GM19043 (cell line): Measurements from ENCODE around the gene MPP3.
"Not testable (repeated sequence)": the region's sequence is repeated elsewhere in the genome, so short reads cannot be mapped to it uniquely, and the experiment has no call there.

ENCODE experiments used
- ATAC-seq: cut with Tn5 transposase; IDR thresholded peaks from one replicate; pipeline ENCODE4 v1.9.1; 2021; ENCODE audit warnings: low read depth; ENCODE audit not compliant: unreplicated experiment

The MPP3 gene

DNA sequence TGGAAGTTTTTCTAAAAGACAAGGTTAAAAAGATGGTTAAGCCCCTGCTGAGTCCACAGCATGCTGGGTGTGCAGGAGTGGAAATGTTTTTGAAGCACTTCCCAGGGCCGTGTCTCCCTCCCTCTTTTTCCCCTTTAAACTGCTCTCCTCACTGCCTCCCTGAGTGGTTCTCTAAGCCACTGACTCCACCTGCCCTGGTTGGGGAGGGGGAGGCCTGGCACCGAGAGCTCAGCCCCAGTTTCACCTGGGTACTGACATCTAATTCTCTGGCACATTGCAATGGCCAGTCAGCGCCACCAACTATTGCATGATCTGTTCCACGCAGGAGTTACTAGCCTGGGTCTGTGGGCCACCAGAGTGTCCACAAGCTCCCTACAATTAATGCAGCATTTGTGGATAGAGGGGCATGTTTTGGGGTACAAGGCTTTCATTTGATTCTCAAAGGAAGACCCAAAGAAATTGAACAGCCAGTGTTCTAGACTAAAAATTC lies 22.7 kb downstream of the MPP3 start:
- no peak for ATAC-seq

DNA sequence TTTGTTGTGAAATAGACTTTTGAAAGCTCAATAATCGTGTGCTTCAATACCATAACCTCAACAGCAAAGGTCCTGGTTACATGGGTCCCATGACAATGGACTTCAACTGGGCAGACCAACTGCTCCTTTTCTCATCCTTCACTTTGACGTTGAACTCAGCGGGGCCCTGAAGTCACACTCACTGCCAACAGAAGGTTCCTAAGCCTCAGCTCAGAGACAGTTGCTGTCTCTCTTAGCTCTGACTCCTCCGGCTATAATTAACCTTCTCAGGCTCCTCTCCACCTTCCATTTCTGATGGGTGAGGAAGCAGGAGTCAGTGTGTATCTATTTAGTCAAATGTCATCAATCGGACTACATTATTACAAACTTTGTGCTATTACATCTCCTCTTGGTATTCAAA lies 23.8 kb downstream of the MPP3 start:
- no peak for ATAC-seq

DNA sequence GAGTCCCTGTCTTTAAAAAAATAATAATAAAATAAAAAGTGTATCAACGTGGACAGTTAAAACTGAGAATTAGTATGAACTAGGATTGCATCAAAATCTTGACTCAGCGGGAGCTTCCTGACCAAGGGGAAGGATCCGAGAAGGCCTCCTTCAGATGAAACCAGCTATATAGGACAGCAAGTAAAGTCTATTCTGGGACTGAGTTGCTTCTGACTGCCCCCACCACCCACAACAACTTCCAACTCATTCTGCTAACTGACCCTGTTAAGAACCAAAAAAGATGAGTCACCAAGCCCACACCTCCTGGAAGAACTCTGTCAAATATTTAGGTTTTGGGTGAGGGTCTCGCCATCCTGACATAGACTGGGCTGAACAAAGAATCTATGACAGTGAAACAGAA lies 24.9 kb downstream of the MPP3 start:
- ATAC-seq = no peak

DNA sequence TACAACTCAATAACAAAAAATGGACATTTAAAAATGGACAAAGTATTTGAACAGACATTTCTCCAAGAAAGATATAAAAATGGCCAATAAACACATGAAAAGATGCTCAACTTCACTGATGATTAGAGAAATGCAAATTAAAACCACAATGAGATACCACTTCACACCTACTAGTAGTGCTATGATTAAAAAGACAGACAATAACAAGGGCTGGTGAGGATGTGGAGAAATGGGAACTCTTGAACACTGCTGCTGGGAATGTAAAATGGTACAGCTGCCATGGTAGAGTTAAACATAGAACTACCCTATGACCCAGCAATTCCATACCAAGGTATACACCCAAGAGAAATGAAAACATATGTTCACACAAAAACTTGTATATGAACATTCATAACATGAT lies 27.8 kb downstream of the MPP3 start:
- no peak for ATAC-seq

DNA sequence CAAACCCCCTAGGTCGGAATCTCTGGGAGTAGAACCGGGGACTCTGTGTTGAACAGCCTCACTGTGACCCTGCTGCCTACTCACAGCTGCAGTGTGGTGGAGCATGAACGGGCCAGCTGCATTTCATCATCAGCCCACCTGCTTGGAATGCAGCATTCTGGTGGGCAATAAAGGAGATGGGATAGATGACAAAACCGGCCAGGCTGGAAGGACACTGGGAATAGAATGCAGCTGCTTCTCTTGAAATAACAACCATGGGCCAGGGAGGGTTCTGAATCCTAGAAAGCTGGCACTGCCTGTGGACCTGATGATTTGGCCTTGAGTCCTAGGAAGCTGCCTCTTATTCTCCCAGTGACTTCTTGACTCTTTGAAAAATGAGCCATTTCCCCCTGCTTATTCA lies 29.2 kb downstream of the MPP3 start:
- ATAC-seq = no peak

DNA sequence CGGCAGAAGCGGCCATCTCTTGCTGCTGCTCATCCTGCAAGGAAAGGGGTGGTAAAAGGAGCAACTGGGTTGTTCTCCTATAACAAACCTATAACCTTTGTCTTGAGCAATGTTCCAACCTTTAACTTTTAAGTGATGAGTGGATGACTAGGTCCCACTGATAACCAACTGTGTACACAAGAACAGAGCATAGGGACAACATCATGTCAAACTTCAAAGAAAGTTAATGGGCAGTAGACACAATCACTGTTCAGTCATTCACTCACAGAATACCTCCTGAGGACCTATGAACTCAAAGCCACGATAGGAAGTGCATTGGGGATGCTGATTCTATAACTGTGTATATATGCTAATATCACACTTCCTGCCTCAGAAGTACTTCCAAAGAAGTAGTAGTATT lies 31.1 kb downstream of the MPP3 start:
- no peak for ATAC-seq

DNA sequence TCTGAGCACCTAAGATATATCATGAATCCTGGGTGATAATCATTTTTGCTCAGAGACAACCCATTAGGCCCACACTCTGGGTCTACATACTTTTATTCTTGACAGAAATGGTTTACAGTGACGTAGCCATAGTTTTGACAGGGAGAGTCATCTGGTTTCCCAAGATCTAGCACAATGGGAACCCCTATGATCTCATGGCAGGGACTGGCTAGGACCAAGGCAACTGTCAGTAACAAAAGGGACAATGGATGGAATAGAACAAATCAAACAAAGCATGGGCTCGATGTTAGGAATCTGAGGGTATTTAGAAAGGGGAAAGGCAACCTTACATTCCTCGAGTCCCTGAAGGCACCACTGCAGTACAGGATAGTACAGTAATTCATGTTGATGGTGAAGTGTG lies 32.2 kb downstream of the MPP3 start:
- ATAC-seq = no peak

DNA sequence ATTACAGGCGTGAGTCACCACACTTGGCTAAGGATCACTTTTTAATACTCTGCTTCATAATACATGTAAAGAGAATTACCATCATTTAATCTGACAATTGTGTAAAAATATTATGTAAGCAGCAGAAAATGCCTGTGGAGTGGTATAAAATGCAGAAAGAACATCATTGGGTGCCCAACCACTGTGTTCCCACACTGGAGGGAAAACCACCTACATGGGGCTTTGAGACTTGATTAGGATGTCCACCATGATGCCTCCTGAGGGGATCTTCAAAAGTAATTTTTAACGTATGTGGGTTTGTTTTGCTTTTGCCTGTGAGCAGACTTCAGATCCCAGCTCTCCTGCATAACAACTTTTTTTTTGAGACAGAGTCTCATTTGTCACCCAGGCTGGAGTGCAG lies 33.9 kb downstream of the MPP3 start:
- no peak for ATAC-seq

DNA sequence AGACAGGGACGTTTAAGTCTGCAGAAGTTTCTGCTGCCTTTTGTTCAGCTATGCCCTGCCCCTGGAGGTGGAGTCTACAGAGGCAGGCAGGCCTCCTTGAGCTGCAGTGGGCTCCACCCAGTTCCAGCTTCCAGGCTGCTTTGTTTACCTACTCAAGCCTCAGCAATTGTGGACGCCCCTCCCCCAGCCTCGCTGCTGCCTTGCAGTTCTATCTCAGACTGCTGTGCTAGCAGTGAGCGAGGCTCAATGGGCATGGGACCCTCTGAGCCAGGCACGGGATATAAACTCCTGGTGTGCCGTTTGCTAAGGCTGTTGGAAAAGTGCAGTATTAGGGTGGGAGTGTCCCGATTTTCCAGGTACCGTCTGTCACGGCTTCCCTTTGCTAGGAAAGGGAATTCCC lies 34.9 kb downstream of the MPP3 start:
- ATAC-seq = not testable (repeated sequence)

DNA sequence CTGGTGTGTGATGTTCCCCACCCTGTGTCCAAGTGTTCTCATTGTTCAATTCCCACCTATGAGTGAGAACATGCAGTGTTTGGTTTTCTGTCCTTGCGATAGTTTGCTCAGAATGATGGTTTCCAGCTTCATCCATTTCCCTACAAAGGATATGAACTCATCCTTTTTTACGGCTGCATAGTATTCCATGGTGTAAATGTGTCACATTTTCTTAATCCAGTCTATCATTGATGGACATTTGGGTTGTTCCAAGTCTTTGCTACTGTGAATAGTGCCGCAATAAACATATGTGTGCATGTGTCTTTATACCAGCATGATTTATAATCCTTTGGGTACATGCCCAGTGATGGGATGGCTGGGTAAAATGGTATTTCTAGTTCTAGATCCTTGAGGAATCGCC lies 40.3 kb downstream of the MPP3 start:
- not testable (repeated sequence) for ATAC-seq

DNA sequence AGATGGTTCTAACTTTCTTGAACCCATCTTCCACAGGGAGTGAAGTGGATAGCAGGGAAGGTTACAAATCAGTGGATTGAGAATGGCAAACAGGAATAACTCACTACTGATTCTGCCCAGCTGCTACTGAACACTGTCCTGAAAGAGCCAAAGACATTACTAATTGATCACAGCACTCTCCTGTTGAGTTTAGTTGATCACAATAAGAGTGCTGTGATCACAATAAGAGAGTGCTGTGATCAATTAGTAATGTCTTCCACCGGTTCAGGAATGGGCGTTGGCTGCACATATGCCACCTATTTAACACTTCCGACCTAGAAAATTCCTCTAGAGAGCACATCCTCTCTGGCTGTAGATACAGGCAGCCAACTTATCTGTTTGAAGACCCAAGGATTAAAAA lies 41.4 kb downstream of the MPP3 start:
- ATAC-seq = no peak

DNA sequence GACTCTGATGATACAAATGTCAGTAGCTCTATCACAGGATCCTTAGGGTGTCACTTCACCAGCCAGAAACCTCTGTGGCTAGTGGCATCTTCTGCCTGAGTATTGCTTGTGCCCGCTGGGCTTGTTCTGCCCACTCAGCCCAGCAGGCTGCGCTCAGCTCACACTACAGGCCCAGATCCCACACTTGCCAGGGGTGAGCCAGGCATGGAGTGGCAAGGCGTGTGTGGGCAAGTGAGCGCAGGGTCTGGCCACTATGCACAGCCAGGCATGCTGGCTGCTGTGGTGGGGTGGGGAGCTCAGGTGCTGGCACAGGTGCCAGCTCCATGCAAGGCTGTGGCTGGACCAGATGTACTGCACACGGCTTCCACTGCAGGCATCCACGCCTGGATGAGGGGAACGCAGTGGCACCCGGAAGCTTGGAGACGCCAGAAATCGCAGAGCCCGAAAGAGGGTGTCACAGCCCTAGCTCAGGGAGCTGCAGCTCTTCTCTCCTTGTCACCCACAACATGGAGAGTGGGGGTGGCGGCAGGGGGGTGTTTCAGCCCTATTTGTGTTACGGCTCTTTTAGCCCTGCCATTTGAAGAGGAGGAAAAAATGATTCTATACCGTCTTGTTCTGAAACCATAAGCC lies 42.5 kb downstream of the MPP3 start:
- no peak for ATAC-seq

DNA sequence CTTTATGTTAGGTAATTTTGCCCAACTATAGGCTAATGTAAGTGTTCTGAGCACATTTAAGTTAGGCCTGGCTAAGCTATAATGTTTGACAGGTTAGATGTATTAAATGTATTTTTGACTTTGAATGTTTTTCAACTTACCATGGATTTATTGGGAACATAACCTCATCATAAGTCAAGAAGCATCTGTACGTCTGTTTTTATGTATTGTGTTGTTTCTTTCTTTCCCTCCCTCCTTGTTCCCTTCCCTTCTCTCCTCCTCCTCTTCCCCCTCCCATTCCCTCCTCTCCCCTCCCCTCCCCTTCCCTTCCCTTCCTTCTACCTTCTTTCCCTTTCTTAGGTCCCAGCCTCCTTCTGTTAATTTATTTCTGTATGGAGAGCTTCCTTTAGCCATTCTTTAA lies 43.5 kb downstream of the MPP3 start:
- ATAC-seq = no peak

DNA sequence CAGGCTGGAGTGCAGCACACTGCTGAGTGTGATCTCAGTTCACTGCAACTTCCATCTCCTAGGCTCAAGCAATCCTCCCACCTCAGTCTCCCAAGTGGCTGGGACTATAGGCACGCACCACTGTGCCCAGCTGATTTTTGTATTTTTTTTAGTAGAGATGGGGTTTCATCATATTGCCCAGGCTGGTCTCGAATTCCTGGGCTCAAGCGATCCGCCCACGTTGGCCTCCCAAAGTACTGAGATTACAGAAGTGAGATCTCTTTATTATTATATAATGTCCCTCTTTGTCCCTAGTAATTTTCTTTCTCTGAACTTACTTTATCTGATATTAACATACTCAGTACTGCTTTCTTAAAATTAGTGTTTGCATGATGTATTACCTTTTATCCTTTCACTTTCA lies 44.4 kb downstream of the MPP3 start:
- ATAC-seq = no peak

DNA sequence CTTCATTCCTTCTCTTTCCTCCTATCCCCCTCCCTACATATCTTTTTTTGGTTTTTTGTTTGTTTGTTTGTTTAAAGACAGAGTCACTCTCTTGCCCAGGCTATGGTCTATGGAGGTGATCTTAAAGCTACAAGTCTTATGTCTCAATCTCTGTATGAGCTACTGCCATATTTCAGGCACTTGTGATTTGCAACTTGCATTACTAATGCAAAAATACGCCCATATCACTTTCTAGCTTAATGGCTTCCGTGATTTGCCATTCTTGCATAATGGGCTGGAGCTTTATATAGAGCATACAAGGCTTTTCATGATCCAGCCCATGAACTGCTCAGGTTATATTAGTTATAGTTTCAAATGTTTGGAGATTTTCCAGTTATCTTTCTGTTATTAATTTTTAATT lies 45.2 kb downstream of the MPP3 start:
- no peak for ATAC-seq

DNA sequence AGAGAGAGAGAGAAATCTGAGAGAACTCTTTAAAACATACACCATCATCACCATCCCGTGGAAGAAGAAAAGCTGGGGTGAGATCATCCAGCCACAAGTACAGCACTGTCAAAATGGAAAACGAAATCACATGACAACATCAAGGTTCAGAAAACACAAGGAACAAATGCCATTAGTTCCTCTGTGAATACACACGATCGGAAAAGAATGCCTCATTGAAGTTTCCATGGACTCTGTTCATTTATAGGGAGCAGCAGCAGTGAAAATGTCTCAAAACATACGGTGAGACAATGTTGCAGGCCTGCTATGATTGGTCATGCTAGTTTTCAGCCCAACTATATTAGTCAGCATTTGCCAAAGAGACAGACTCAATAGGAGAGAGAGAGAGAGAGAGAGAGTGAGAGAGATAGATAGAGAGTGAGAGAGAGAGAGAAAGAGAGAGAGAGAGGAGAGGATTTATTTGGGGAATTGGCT lies 48.3 kb downstream of the MPP3 start:
- ATAC-seq = no peak

DNA sequence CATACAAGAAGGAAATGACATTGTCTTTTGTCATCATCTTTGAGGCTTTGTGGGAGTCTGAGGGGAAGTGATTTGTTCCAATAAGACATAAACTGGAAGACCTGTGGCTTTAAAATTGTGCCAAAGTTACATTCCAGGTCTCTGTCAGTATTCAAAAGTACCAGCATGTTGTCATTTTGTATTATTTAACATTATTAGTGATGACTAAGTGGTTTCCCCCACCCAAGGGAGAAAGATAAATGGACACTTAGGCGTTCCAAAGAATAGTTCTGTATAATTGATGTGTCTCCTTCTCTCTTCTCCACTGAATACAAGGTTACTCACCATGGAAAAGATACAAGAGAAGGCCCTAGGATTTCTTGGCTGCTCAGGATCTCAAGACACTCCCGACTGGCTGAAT lies 48.9 kb downstream of the MPP3 start:
- no peak for ATAC-seq

DNA sequence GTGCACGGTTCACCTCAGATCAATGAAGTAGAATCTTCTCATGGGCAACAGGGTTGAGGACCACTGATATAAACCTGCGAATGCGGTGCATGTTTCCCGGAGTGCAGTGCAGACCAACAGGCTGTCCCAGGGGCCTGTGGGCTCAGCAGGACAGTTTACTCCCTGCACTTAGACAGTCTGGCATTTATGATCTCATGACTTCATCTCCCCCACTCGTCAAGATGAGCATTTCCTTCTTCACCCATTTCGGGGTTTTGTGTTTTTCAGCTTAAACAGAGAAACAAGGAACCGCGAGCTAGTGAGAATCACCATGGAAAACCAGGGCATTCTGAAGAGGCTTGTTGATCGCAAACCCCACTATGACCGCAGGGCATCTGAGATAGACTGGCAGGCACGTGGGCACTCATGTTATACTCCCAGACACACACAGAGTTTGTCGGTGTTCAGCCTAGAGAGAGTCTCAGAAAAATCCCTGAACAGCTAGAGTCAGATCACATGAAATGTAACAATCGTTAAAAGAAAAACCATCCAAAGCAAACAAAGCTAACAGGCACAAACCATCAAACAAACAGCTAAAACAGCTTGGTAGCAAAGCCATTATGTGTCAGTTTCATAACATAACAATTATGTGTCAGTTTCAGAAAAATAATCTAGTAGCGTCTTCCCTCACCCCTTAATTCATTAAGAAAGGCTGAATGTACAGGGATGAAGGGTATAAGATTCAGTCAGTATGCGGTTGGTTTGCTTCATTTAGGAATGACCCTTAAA lies 49.8 kb downstream of the MPP3 start:
- ATAC-seq = no peak

DNA sequence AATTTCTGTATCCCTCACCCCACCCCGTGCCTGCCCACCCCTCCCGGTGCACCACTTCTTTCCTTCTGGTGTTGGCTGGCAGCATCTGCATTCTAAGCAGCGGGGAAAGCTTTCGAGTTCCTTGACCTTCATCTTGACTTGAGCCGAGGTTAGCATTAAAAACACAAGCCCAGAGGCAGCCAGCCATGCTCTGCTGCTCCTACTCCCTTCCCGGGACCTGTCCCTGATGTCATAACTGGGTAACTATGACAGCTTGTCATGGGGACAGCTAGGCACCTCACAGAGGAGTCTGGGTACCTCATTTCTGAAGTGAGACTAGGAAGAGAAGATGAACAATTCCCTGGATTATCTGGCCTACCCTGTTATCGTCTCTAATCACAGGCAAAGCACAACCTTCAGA lies 52.8 kb downstream of the MPP3 start, which contains the start of gene CFAP97D1:
CFAP97D1 (plus strand) TSS at position 301 of the 400 bp plus-strand sequence; CDS start at position 329, 28 bp downstream.
- no peak for ATAC-seq

DNA sequence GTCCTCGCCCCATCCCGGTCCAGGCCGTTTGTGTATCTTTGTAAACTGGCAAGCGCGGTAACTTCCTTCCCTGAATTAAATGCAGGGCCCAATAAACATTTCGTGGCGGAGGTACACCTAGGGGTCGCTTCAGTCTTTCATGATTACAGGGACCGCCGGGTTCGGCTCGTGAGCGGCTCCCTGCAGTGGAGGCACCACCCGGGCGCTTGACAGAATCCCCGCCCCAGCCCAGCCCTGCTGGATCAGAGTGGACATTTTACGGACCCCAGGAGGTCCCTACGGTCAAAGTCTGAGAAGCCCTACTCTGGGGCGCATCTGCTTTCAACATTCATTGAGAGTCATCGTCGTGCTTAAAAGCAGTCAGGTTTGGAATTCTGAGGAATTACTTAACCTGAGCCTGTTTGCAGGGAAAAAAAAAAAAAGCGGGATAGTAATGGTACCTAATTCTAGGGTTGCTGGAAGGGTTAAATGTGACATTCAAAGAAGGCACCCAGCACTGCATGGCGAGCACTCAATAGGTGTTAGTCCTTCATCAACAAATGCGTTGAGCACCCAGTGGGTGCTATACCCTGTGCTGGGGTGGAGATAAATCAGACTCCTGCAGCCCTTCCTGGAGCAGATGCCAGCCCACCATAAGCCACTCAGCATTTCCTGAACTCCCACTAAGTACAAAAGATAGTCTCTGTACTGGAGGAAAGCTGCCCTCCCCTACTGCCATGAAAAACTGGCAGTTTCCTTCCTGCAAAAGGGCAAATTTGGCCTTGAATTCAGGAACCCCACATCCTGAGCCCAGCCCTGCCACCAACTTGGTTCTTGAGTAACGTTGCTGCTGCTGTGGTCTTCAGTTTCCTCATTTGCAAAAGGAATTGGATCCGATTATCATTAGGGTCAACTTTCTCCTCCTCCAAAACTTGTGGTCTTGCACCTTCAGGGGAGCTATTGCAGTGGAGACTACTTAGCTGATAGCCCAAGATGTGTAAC lies 53.5 kb downstream of the MPP3 start:
- ATAC-seq = no peak
